WTC11 (cell line): Measurements from ENCODE around the gene INTS12. TPM values are rescaled to one million over a fixed set of nuclear protein-coding genes. Genes with fewer than 3 reads are reported as not detected.

ENCODE experiments used
- ATAC-seq: fragments of 200-7000 bp; cut with Tn5 transposase; 2 replicates; pipeline ENCODE4 v1.10.0; 2021; ENCODE audit warnings: mild to moderate bottlenecking, moderate library complexity
- CTCF ChIA-PET: fragments of 300-600 bp; sonication (Branson Sonifier 250); formaldehyde crosslinking; loops from one replicate; lab custom pipeline; 2021; ENCODE audit warnings: antibody characterized with exemption; lab: Charles Lee
- POLR2A ChIA-PET: fragments of 350-600 bp; sonication (Branson Sonifier 250); formaldehyde crosslinking; loops from one replicate; lab custom pipeline; 2021; ENCODE audit warnings: antibody characterized with exemption; lab: Charles Lee
- DNase-seq: peaks from one replicate; pipeline ENCODE4 v3.0.0; 2021; ENCODE audit warnings: low spot score
- H3K27ac Mint-ChIP-seq: 2 replicates; pipeline ENCODE4 v1.8.0; 2021; ENCODE audit warnings: mixed read lengths
- H3K27me3 Mint-ChIP-seq: 2 replicates; pipeline ENCODE4 v1.8.0; 2021; ENCODE audit warnings: low read depth, mild to moderate bottlenecking, moderate library complexity, mixed read lengths
- H3K36me3 Mint-ChIP-seq: 2 replicates; pipeline ENCODE4 v1.8.0; 2021; ENCODE audit warnings: mixed read lengths
- H3K4me1 Mint-ChIP-seq: 2 replicates; pipeline ENCODE4 v1.8.0; 2022; ENCODE audit warnings: mixed read lengths
- H3K4me3 Mint-ChIP-seq: 2 replicates; pipeline ENCODE4 v1.8.0; 2021; ENCODE audit warnings: mild to moderate bottlenecking, moderate library complexity, mixed read lengths
- H3K9me3 Mint-ChIP-seq: 2 replicates; pipeline ENCODE4 v1.8.0; 2021; ENCODE audit warnings: mixed read lengths
- AR ChIP-seq: fragments of 250-450 bp; sonication (Bioruptor Pico); IDR thresholded peaks from 2 replicates; pipeline ENCODE4 v1.9.0; 2021; ENCODE audit warnings: mild to moderate bottlenecking
- CBFB ChIP-seq: sonication (generic); formaldehyde crosslinking; IDR thresholded peaks from 2 replicates; pipeline ENCODE4 v1.8.1; 2022; ENCODE audit warnings: mild to moderate bottlenecking, low read depth, missing genetic modification reagents
- ETV6 ChIP-seq: sonication (generic); formaldehyde crosslinking; IDR thresholded peaks from 2 replicates; pipeline ENCODE4 v1.8.1; 2022; ENCODE audit warnings: mild to moderate bottlenecking, missing genetic modification reagents
- JAZF1 ChIP-seq: fragments of 250-450 bp; sonication (Bioruptor Pico); IDR thresholded peaks from 2 replicates; pipeline ENCODE4 v1.9.0; 2021; ENCODE audit warnings: moderate library complexity, mild to moderate bottlenecking, inconsistent platforms
- KAT7 ChIP-seq: sonication (generic); formaldehyde crosslinking; IDR thresholded peaks from 2 replicates; pipeline ENCODE4 v1.8.1; 2023; ENCODE audit warnings: missing genetic modification reagents, mild to moderate bottlenecking, borderline replicate concordance
- MLX ChIP-seq: sonication (generic); formaldehyde crosslinking; IDR thresholded peaks from 2 replicates; pipeline ENCODE4 v1.8.1; 2023; ENCODE audit warnings: mild to moderate bottlenecking, missing genetic modification reagents, moderate library complexity
- NFYB ChIP-seq: sonication (generic); formaldehyde crosslinking; conservative IDR thresholded peaks from 2 replicates; pipeline ENCODE4 v1.8.0; 2022; ENCODE audit warnings: low read depth, missing genetic modification reagents
- NR3C1 ChIP-seq: sonication (generic); formaldehyde crosslinking; conservative IDR thresholded peaks from 2 replicates; pipeline ENCODE4 v1.8.1; 2023; ENCODE audit warnings: low read depth, mild to moderate bottlenecking, missing genetic modification reagents
- PRDM15 ChIP-seq: sonication (generic); formaldehyde crosslinking; IDR thresholded peaks from 2 replicates; pipeline ENCODE4 v1.8.0; 2022; ENCODE audit warnings: missing genetic modification reagents
- SMAD3 ChIP-seq: sonication (generic); formaldehyde crosslinking; IDR thresholded peaks from 2 replicates; pipeline ENCODE4 v1.8.0; 2022; ENCODE audit warnings: missing genetic modification reagents, mild to moderate bottlenecking, borderline replicate concordance
- SP1 ChIP-seq: sonication (generic); formaldehyde crosslinking; conservative IDR thresholded peaks from 2 replicates; pipeline ENCODE4 v1.8.1; 2022; ENCODE audit warnings: missing genetic modification reagents
- ZNF138 ChIP-seq: sonication (generic); formaldehyde crosslinking; conservative IDR thresholded peaks from 2 replicates; pipeline ENCODE4 v1.8.1; 2022; ENCODE audit warnings: mild to moderate bottlenecking, moderate library complexity, missing genetic modification reagents
- ZNF423 ChIP-seq: fragments of 250-450 bp; sonication (Bioruptor Pico); IDR thresholded peaks from 2 replicates; pipeline ENCODE4 v2.1.2; 2022; ENCODE audit warnings: mild to moderate bottlenecking, moderate library complexity
- ZSCAN18 ChIP-seq: fragments of 250-450 bp; sonication (Bioruptor Pico); IDR thresholded peaks from 2 replicates; pipeline ENCODE4 v2.1.2; 2022; ENCODE audit warnings: mild to moderate bottlenecking, moderate library complexity
- total RNA-seq: library from RNA; stranded (reverse); gene quantifications from 3 replicates; pipeline ENCODE4 v1.2.3, GENCODE V29; 2021
- TF ChIP-seq, protein P1 (sequence below): fragments of 250-450 bp; sonication (Bioruptor Pico); conservative IDR thresholded peaks from 2 replicates; pipeline ENCODE4 v1.9.0; 2021; ENCODE audit warnings: mild to moderate bottlenecking

INTS12 gene
- total RNA-seq, 1 experiment from 2014 or later, result 10.0 TPM

DNA sequence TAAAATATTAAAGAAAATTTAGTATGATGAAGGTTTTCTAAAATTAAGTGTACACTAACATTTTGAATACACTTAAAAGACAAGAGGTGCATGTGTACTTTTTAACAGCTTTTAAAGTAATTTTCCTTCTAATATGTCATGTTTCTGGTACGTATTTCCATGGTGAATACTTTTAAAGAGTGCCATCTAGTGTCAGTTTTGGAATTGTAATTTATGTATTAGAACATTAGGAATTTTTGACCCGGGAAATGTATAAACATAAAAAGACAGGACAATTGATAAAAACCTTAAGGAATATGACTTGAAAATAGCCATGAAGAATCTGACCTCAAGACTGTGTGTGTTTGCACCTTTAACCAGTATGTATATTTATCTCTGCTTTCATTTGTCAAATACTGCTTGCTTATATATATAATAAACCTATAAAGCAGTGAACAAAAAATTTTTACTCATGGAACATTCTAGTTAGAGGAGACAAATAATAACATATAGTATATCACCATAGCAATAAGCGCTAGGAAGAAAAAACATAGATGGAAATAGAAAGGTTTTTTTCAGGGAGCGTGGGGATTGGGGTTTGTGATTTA lies 7.3 kb upstream of the INTS12 start (continued):
- TF ChIP-seq, protein P1, sequence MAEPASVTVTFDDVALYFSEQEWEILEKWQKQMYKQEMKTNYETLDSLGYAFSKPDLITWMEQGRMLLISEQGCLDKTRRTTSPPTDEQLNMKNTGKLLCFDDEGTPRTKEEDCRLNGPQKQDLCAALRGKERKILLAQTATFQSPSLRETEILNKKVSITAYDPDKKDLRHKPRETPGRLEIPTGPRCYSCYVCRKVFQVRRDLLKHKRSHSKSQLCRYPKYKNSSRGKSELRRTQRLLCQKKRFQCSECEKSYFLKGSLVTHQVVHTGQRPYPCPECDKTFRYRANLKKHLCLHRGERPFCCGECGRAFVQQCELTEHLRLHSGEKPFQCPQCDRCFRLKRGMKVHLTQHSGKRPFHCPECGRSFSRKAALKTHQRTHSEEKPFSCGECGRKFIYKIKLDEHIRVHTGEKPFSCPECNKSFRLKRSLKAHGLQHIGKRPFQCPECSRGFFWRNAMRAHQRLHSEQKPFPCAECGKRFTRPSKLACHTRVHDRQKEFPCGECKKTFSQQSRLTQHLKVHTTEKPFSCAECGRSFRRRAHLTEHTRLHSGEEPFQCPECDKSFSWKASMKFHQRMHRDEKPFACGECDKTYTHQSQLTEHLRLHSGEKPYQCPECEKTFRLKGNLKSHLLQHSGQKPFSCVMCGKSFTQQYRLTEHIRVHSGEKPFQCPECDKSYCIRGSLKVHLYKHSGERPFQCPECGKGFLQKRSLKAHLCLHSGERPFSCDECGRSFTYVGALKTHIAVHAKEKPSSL (CRISPR knock-in tag), result no peak
- no peak for TF ChIP-seq KAT7 (CRISPR knock-in tag)
- no peak for TF ChIP-seq ZSCAN18 (CRISPR knock-in tag)
- TF ChIP-seq ZNF138 (CRISPR knock-in tag), result no peak
- TF ChIP-seq ETV6 (CRISPR knock-in tag), result no peak

- CTCF ChIA-PET, result no interaction called here
These were observed 6.4 kb upstream of the INTS12 start for GRCh38 chr4:105714932-105715331.

GRCh38 chr4:105714071-105714521 lies 5.6 kb upstream of the INTS12 start:
- DNase-seq, result no peak
- Mint-ChIP-seq H3K27ac (no peak overlapping the region), H3K36me3 (peaks cover 13% of the 10 kb centered on the region), H3K4me3 (no peak overlapping the region), H3K9me3 (peaks cover 10% of the 10 kb centered on the region), H3K4me1 (peaks cover 10% of the 10 kb centered on the region), H3K27me3 (no peaks in the 10 kb centered on the region)
- ChIA-PET CTCF (no interaction called here), POLR2A (no interaction called here)
- ATAC-seq, result no peak
- TF ChIP-seq MLX (CRISPR knock-in tag), result no peak
- TF ChIP-seq NR3C1 (CRISPR knock-in tag), result no peak
- TF ChIP-seq NFYB (CRISPR knock-in tag), result no peak
- no peak for TF ChIP-seq AR (CRISPR knock-in tag)
- no peak for TF ChIP-seq JAZF1 (CRISPR knock-in tag)

More at GRCh38 chr4:105714932-105715331, 6.4 kb upstream of the INTS12 start:
- peaks cover 17% of the 10 kb centered on the region for H3K36me3 Mint-ChIP-seq
- ATAC-seq, result no peak
- no peak for DNase-seq
- H3K27me3 Mint-ChIP-seq, result no peaks in the 10 kb centered on the region
- peaks cover 3% of the 10 kb centered on the region for H3K4me1 Mint-ChIP-seq
- H3K9me3 Mint-ChIP-seq, result peaks cover 10% of the 10 kb centered on the region
- POLR2A ChIA-PET, result no interaction called here
- H3K27ac Mint-ChIP-seq, result no peak overlapping the region
- no peak overlapping the region for H3K4me3 Mint-ChIP-seq
- TF ChIP-seq SP1, result no peak
- TF ChIP-seq SMAD3 (CRISPR knock-in tag), result no peak
- TF ChIP-seq KAT7 (CRISPR knock-in tag), result no peak
- TF ChIP-seq ZNF423 (CRISPR knock-in tag), result no peak
- no peak for TF ChIP-seq PRDM15 (CRISPR knock-in tag)
- TF ChIP-seq CBFB (CRISPR knock-in tag), result no peak
